Gastrocnemius medialis (tissue), 4 donors: ENCODE results near the gene ZKSCAN8.

Source experiments
- CTCF ChIP-seq, 5 experiments: fragments of 450-650 bp in 3 of 5; fragments of 200-600 bp in 2 of 5; sonication (generic) in 2 of 5; IDR thresholded peaks in 4 of 5; conservative IDR thresholded peaks in 1 of 5; 1 replicate in 4 of 5; 2 replicates in 1 of 5; pipeline ENCODE4 v1.5.1; 2016 to 2019; ENCODE audit warnings: antibody characterized with exemption in 5 of 5, mild to moderate bottlenecking in 3 of 5, moderate library complexity in 3 of 5
- POLR2A ChIP-seq, 2 donors: fragments of 450-650 bp; IDR thresholded peaks; one replicate each; pipeline ENCODE4 v1.6.1; 2017; ENCODE audit warnings: antibody characterized with exemption in 2 of 2, mild to moderate bottlenecking in 2 of 2, moderate library complexity in 2 of 2

GRCh38 chr6:28161410-28162079, 19.9 kb downstream of the ZKSCAN8 start:
- TF ChIP-seq CTCF (IDR thresholded peaks at IDR 0.05 in 4 of 5, conservative IDR thresholded peaks at IDR 0.05 in 1 of 5) (no peak), POLR2A (IDR thresholded peaks at IDR 0.05) (no peak)
